C4-2B (cell line): ENCODE measurements around the gene CREB3L1.
"Not testable (repeated sequence)": the region's sequence is repeated elsewhere in the genome, so short reads cannot be mapped to it uniquely, and the experiment has no call there.

Experiments
- H3K27ac ChIP-seq: fragments of 450-650 bp; 2 replicates; pipeline ENCODE4 v1.5.1; 2017
- ZFX ChIP-seq: fragments of 450-650 bp; IDR thresholded peaks from 2 replicates; pipeline ENCODE4 v1.6.1; 2017
- TF ChIP-seq, protein P1 (sequence below): fragments of 450-650 bp; conservative IDR thresholded peaks from 2 replicates; pipeline ENCODE4 v1.5.1; 2017; ENCODE audit warnings: mild to moderate bottlenecking

CREB3L1 gene

DNA sequence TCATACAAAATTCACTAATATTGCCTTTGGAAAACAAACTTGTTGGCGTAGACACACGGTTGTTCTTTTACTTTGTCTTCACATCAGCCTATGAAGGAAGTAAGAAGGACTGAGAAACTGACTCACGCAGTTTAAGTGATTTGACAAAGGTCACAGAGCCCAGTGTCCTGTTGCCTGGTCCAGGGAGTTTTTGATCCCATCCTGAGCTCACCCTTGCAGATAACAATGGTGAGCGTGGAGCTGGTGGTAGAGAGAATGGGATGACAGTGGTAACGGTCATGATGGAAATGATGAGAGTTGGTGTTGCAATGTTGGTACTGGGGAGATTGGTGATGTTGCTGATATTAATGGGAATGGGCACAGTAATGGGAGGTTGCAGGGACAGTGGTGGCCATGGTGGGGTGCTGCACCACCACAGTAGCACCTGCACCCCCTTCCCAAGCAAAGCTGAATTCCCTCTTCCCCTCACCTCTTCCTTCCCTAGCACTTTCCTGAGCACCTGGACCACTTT lies 22.0 kb downstream of the CREB3L1 start:
- H3K27ac ChIP-seq = no peak overlapping the region
- TF ChIP-seq ZFX = no peak
- TF ChIP-seq, protein P1, sequence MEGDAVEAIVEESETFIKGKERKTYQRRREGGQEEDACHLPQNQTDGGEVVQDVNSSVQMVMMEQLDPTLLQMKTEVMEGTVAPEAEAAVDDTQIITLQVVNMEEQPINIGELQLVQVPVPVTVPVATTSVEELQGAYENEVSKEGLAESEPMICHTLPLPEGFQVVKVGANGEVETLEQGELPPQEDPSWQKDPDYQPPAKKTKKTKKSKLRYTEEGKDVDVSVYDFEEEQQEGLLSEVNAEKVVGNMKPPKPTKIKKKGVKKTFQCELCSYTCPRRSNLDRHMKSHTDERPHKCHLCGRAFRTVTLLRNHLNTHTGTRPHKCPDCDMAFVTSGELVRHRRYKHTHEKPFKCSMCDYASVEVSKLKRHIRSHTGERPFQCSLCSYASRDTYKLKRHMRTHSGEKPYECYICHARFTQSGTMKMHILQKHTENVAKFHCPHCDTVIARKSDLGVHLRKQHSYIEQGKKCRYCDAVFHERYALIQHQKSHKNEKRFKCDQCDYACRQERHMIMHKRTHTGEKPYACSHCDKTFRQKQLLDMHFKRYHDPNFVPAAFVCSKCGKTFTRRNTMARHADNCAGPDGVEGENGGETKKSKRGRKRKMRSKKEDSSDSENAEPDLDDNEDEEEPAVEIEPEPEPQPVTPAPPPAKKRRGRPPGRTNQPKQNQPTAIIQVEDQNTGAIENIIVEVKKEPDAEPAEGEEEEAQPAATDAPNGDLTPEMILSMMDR = no peak

DNA sequence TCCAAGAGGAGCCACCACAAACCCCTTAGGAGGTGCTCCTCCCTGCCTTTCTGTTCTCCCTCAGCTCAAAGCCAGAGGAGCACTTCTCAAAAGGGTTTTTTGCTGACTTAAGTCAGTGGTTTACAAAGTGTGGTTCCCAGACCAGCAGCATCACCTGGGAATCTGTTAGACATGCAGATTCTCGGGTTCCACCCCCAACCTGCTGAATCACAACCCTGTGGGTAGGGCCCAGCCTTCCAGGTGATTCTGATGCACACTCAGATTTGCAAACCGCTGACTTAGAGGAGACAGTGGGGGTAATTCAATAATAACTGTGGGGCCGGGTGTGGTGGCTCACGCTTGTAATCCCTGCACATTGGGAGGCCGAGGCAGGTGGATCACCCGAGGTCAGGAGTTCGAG lies 22.8 kb downstream of the CREB3L1 start:
- TF ChIP-seq, protein P1 = no peak
- no peak for TF ChIP-seq ZFX
- no peak overlapping the region for H3K27ac ChIP-seq

DNA sequence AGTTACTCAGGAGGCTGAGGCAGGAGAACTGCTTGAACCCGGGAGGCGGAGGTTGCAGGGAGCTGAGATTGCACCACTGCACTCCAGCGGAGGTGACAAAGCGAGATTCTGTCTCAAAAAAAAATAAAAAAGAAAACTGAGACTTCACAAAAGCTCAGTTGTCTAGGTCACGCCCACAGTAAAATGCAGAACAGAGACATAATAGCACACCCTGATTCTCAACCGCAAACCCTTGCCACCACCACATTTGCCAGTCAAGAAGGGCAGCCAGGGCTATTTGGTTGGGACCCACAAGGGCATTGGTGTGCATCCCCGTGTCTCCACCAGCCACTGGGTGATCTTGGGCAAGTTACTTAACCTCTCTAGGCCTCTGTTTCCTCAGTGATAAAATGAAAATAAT lies 25.4 kb downstream of the CREB3L1 start:
- no peak overlapping the region for H3K27ac ChIP-seq
- TF ChIP-seq, protein P1 = no peak
- TF ChIP-seq ZFX = no peak

DNA sequence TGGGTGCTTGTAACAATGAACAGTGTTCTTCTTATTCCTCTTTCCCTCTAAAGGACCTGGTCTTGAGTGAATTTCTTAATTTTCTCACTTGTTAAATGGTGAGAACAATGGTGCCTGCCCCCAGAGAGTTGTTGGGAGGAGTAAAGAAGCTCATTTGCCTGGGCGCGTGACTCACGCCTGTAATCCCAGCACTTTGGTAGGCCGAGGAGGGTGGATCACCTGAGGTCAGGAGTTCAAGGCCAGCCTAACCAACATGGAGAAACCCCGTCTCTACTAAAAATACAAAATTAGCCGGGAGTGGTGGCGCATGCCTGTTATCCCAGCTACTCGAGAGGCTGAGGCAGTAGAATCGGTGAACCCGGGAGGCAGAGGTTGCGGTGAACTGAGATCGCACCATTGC lies 26.6 kb downstream of the CREB3L1 start:
- not testable (repeated sequence) for H3K27ac ChIP-seq

DNA sequence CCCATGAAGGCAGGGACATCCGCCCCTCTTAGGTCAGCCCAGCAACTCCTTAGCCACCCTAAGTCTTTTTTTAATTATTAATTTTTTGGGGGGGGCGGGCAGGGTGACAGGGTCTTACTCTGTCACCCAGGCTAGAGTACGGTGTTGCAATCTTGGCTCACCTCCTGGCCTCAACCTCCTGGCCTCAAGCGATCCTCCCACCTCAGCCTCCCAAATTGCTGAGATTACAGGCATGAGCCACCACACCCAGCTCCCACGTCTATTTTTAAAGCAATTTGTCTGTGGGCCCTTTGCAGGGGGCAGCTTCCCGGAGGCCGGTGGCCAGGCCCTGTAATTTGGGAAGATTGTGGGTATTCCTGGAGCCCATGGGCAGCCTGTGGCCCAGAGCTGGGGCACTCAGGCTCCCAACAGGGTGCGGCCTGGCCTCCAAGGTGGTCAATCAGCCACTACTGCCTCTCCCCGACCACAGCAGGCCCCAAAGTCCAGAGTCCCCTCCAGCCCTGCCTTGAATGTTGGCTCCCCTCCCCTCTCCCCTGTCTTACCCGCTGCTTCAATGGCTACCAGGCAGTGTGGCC lies 27.2 kb downstream of the CREB3L1 start:
- TF ChIP-seq, protein P1 = no peak
- no peak for TF ChIP-seq ZFX
- no peak overlapping the region for H3K27ac ChIP-seq

DNA sequence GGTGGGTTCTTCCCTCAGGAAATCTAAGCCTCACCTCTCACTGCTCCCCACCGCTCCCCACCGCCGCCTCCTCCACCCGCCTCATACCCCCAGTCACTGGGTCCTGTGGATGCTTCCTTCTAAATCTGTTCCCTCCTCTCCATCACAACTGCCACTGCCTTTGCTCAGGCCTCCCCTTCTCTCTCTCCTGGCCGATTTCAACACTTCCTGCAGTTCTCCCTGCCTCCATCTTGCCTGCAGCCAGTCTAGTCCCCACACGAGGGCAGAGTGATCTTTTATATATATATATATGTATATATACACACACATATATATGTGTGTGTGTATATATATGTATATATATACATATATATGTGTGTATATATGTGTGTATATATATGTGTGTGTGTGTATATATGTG lies 27.8 kb downstream of the CREB3L1 start:
- no peak overlapping the region for H3K27ac ChIP-seq
- TF ChIP-seq, protein P1 = no peak
- no peak for TF ChIP-seq ZFX

DNA sequence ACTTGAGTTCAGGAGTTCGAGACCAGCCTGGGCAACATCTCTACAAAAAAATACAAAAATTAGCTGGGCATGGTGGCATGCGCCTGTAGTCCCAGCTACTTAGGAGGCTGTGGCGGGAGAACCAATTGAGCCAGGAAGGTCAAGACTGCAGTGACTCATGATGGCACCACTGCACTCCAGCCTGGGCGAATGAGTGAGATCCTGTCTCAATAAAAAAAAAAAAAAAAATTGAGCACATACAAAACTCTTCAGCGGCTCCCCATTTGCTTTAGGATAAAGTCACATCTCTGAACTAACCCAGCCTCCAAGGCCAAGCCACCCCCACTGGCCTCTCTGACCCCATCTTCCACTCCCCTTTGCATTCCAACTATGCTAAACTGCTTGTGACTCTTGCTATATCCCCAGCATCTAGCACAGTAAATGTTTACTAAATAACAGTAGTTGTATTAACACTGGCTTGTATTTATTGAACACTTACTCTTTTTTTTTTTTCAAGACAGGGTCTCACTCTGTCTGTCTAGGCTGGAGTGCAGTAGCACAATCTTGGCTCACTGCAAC lies 28.9 kb downstream of the CREB3L1 start:
- TF ChIP-seq, protein P1 = no peak
- no peak for TF ChIP-seq ZFX
- H3K27ac ChIP-seq = no peak overlapping the region

DNA sequence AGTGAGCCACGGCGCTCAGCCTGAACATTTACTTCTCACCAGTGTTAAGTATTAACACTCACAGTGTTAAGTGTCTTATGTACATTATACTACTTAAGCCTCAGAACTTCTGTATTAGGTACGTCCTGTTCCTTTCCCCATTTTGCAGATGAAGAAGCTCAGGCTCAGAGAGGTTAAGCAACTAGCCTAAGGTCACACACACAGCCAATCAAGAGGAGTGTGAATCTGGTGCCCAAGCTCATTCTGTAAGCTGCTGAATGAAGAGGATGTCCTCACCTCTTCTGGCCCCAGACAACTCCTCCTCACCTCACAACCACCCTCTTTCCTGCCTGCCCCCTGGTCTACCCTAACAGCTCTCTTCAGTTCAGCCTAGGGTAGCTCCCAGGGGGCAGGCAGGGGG lies 29.9 kb downstream of the CREB3L1 start:
- H3K27ac ChIP-seq = no peak overlapping the region
- TF ChIP-seq, protein P1 = no peak
- TF ChIP-seq ZFX = no peak
